Stimulated activated CD8-positive, alpha-beta memory T cell treated with anti-CD3 and anti-CD28 coated beads, Interleukin-12 subunit alpha, Interleukin-12 subunit beta, amount 100 ng/mL, for 4 hours (primary cell): ENCODE measurements around the gene MYOCOS.

Source experiments
- DNase-seq: peaks from one replicate; pipeline ENCODE4 v3.0.0-alpha.2; 2020; ENCODE audit warnings: low read depth

MYOCOS gene

DNA sequence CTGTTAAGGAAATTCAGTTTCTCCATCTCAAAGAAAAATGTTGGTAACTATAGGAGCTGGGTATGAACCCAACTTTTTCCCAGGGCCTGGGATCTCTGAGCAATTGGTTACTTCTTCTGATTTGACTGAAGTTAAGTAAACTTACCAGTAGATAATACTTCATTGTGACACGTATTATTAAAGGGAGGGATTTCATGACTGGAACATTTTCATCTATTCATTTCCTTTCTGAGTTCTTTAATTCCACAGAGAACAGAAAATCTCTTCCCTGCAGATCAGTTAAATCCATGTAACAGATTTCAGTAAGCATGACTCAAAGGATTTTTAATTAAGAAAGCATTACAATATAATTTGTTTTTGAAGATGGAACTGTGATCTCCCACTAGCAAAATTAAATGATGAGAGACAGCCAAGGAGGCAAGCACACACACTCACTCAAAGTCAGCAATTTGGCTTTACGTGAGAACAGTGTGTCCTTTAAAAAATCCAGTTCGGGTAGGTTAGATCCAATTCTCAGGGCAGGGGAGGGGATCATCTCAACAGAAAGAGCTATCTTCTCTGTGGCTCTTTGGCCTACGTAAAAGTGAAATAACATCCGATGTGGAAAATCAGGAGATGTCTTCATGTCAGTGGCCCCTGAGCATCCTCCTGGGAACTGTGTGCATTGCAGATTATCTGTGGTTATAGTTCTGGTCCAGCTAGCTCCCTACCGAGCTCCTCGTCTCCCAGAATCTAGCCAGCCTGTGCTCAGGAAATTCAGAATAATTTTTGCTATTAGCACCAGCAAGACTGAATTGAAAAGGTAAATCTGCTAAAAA, 41.2 kb downstream of the MYOCOS start:
- DNase-seq, result no peak

GRCh38 chr1:171663854-171664575, 42.0 kb downstream of the MYOCOS start:
- DNase-seq, result no peak

DNA sequence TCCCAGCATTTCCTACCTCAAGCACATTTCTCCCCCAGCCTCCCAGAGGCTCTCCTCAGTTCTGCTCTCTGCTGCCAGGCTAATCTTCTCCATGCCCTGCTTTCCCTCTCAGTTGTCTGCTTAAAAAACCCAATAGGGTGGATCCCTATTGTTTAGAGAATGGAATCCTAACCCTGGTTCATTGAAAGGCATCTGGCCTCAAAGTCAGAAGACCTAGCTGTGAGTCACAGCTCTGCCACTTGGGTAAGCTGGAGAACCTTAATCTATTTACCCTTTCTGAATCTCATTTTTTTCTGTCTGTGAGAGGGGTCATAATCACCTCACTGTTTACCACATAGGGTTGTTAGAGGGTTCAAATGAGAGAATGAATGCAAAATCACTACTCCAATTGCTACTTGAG, 42.9 kb downstream of the MYOCOS start:
- no peak for DNase-seq

- no peak for DNase-seq
Observed at GRCh38 chr1:171666114-171666769, 44.2 kb downstream of the MYOCOS start.

DNA sequence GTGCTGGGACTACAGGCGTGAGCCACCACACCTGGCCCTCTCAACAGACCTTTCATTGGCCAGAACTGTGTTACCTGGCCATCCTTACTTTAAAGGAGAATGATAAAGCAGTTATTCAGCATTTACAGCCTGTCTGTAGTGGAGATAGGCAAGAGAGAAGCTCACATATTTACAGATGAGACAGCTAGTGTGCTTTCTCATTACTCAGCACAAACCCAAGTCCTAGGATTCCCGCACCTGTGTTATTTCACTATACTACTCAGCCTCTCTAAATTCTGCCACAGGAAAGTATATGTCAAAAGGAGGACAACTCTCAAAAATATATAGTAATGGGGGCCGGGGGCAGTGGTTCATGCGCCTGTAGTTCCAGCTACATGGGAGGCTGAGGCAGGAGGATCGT, 46.3 kb downstream of the MYOCOS start:
- no peak for DNase-seq

DNA sequence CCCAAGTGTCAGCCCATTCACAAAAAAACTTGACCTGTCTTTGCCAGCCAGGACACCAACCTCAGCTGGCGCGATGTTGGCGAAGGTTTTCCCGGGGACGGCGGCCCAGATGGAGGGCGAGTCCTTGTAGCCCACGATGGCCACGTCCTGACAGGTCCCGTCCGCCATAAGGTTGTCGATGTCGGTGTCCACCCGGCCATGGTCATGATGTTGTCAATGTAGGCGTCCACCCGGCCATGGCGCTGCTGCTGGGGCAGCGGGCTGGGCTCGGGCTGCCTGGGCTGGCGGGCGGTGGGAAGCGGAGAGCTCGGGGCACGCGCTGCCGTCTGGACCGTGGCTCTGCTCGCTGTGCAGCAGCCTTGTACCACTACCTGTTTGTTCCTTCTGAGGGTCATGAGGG, 48.7 kb downstream of the MYOCOS start:
- no peak for DNase-seq

GRCh38 chr1:171674431-171675405, 52.7 kb downstream of the MYOCOS start:
- DNase-seq, result no peak
